Thoracic aorta (tissue), 2 donors: ENCODE data around the gene FNDC3B. TPM values are rescaled to one million over a fixed set of nuclear protein-coding genes. Genes with fewer than 3 reads are reported as not detected.

ENCODE experiments used
- ATAC-seq: fragments of 150-250 bp; one replicate; pipeline ENCODE4 v1.8.0; 2017; ENCODE audit warnings: low read depth; ENCODE audit not compliant: insufficient number of reproducible peaks, low FRiP score
- DNase-seq: peaks from one replicate; pipeline ENCODE4 v3.0.0-alpha.2; 2020; ENCODE audit warnings: low spot score
- H3K27ac ChIP-seq, 2 donors: fragments of 200-600 bp; sonication (generic); 1 replicate in 1 of 2; 2 replicates in 1 of 2; pipeline ENCODE4 v1.5.1; 2016; ENCODE audit warnings: mild to moderate bottlenecking in 2 of 2, moderate library complexity in 2 of 2
- H3K27me3 ChIP-seq: fragments of 200-600 bp; sonication (generic); replicated peaks from 2 replicates; pipeline ENCODE4 v1.6.0; 2016; ENCODE audit warnings: mild to moderate bottlenecking; ENCODE audit not compliant: insufficient read depth
- H3K36me3 ChIP-seq: fragments of 200-600 bp; sonication (generic); one replicate; pipeline ENCODE4 v1.5.1; 2016
- H3K4me1 ChIP-seq, 2 donors: fragments of 200-600 bp; sonication (generic); 1 replicate in 1 of 2; 2 replicates in 1 of 2; pipeline versions ENCODE4 v1.5.1 to v1.6.0; 2016; ENCODE audit warnings: low read depth in 2 of 2, mild to moderate bottlenecking in 1 of 2; ENCODE audit not compliant: control insufficient read depth in 1 of 2
- H3K4me3 ChIP-seq: fragments of 200-600 bp; sonication (generic); 2 replicates; pipeline ENCODE4 v1.5.1; 2016; ENCODE audit warnings: mild to moderate bottlenecking
- H3K9me3 ChIP-seq: fragments of 200-600 bp; sonication (generic); 2 replicates; pipeline ENCODE4 v1.5.1; 2016
- total RNA-seq, 2 donors: library from RNA; depleted of rRNA; stranded (reverse); fragments of >200 nt; gene quantifications; one replicate each; pipeline versions ENCODE4 v1.1.0 to v1.2.3, GENCODE V29; 2016
- TF ChIP-seq, protein P1 (sequence below): fragments of 200-600 bp; sonication (generic); IDR thresholded peaks from one replicate; pipeline ENCODE4 v1.5.1; 2019; ENCODE audit warnings: antibody characterized with exemption

FNDC3B gene
- total RNA-seq, 2 donors from 2014 or later, result 113 to 163 TPM

- no peaks in the 10 kb centered on the region for H3K9me3 ChIP-seq
- DNase-seq (peak; percentile 36), ATAC-seq (peak; percentile 93)
- H3K4me3 ChIP-seq, result peak overlapping the region; percentile 23
- TF ChIP-seq, protein P1, sequence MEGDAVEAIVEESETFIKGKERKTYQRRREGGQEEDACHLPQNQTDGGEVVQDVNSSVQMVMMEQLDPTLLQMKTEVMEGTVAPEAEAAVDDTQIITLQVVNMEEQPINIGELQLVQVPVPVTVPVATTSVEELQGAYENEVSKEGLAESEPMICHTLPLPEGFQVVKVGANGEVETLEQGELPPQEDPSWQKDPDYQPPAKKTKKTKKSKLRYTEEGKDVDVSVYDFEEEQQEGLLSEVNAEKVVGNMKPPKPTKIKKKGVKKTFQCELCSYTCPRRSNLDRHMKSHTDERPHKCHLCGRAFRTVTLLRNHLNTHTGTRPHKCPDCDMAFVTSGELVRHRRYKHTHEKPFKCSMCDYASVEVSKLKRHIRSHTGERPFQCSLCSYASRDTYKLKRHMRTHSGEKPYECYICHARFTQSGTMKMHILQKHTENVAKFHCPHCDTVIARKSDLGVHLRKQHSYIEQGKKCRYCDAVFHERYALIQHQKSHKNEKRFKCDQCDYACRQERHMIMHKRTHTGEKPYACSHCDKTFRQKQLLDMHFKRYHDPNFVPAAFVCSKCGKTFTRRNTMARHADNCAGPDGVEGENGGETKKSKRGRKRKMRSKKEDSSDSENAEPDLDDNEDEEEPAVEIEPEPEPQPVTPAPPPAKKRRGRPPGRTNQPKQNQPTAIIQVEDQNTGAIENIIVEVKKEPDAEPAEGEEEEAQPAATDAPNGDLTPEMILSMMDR, result no peak
- H3K27me3 ChIP-seq, result no peaks in the 10 kb centered on the region
- no peaks in the 10 kb centered on the region for H3K36me3 ChIP-seq
- peaks cover 30 to 77% of the 10 kb centered on the region in 2 donors for H3K4me1 ChIP-seq
- peak overlapping the region; percentile 33 to 75 for H3K27ac ChIP-seq
Measured at GRCh38 chr3:172159962-172160538, 120.7 kb downstream of the FNDC3B start.

DNA sequence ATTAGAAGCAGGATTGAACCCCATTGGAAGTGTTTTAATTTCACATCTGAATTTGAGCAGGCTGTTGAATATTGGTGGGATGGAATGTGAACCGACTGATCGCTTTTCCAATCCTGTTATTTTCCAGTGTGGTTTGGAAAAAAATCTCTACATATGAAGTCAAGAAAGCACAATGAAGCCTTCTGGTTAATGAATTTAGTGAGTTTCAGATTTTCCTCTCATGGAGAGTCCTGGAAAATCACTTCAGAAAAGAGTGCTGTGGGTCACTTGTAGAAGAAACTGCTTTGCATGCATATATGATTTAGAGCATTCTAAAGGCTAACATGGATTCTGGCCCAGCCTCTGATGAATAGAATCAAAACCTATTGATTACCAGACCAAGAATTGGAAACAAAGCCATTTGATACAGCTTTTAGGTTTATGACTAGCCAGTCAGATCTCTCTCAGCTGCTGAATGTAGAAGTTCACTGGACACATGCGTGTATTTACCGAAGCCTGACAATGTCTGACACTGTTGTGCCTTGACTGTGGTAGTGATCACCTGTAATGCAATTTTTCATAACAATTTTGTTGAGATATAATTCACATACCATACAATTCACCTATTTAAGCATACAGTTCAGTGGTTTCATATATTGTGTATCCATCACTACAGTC lies 121.9 kb downstream of the FNDC3B start:
- TF ChIP-seq, protein P1, result no peak
- DNase-seq (no peak), ATAC-seq (no peak)
- Histone ChIP-seq H3K4me1 (peaks cover 22 to 66% of the 10 kb centered on the region in 2 donors), H3K27ac (peak overlapping the region; percentile 5 to 75), H3K27me3 (no peaks in the 10 kb centered on the region), H3K36me3 (no peaks in the 10 kb centered on the region), H3K4me3 (no peak overlapping the region), H3K9me3 (no peaks in the 10 kb centered on the region)

GRCh38 chr3:172161959-172162358 lies 122.6 kb downstream of the FNDC3B start:
- DNase-seq (no peak), ATAC-seq (no peak)
- Histone ChIP-seq H3K4me3 (no peak overlapping the region), H3K27ac (peak overlapping the region; percentile 5 to 75), H3K4me1 (peaks cover 23 to 59% of the 10 kb centered on the region in 2 donors), H3K9me3 (no peaks in the 10 kb centered on the region), H3K36me3 (no peaks in the 10 kb centered on the region), H3K27me3 (no peaks in the 10 kb centered on the region)
- TF ChIP-seq, protein P1, result no peak

DNA sequence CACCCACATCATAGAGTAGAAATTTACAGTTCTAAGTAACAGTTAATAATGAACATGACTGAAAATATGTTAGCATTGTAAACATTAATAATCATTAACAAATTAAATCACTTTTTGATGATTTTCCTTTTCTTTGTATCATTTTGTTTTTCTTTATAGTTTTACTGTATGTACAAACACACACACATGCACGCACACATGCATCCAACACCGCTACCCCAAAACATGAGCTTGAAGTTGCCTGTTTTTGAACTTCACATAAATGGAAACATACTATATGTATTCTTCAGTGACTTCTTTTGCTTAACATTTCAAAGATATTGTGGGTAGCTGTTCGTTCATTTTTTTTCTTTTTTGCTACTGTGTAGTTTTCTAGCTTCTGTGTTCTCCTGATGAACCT lies 123.9 kb downstream of the FNDC3B start:
- Histone ChIP-seq H3K4me3 (no peak overlapping the region), H3K27ac (no peak overlapping the region), H3K27me3 (no peaks in the 10 kb centered on the region), H3K36me3 (no peaks in the 10 kb centered on the region), H3K9me3 (no peaks in the 10 kb centered on the region), H3K4me1 (peaks cover 28 to 67% of the 10 kb centered on the region in 2 donors)
- no peak for ATAC-seq
- TF ChIP-seq, protein P1, result no peak
- DNase-seq, result no peak

GRCh38 chr3:172164620-172165362 lies 125.4 kb downstream of the FNDC3B start:
- no peak for ATAC-seq
- Histone ChIP-seq H3K4me3 (no peak overlapping the region), H3K27me3 (no peaks in the 10 kb centered on the region), H3K9me3 (no peaks in the 10 kb centered on the region), H3K27ac (peak overlapping the region in 1 of 2 donors; percentile 0), H3K4me1 (peaks cover 29 to 68% of the 10 kb centered on the region in 2 donors), H3K36me3 (no peaks in the 10 kb centered on the region)
- TF ChIP-seq, protein P1, result no peak
- DNase-seq, result no peak
